K562 (cell line): ENCODE data around the gene MAGI2.

Source experiments
- BRCA1 ChIP-seq, 2 experiments: fragments of 450-650 bp in 1 of 2; sonication (generic) in 1 of 2; formaldehyde crosslinking in 1 of 2; IDR thresholded peaks; 2 replicates each; pipeline versions ENCODE4 v1.5.0 to v1.6.1; 2017 to 2020; ENCODE audit warnings: mild to moderate bottlenecking in 1 of 2, missing genetic modification reagents in 1 of 2
- BRD4 ChIP-seq: fragments of 200-600 bp; sonication (generic); IDR thresholded peaks from 2 replicates; pipeline ENCODE4 v1.6.1; 2017; ENCODE audit warnings: inconsistent platforms
- ETV6 ChIP-seq, 3 experiments: fragments of 150-350 bp in 1 of 3; sonication (generic) in 1 of 3; formaldehyde crosslinking in 1 of 3; IDR thresholded peaks; 2 replicates each; pipeline versions ENCODE4 v1.6.1 to v1.8.0; 2014 to 2022; ENCODE audit warnings: borderline replicate concordance in 2 of 3, low read depth in 2 of 3, antibody characterized with exemption in 1 of 3, low read length in 1 of 3, mild to moderate bottlenecking in 1 of 3, missing genetic modification reagents in 1 of 3
- EZH2 ChIP-seq: IDR thresholded peaks from 2 replicates; pipeline ENCODE4 v1.6.1; 2012; ENCODE audit warnings: low read depth, mild to moderate bottlenecking, inconsistent platforms, low read length, borderline replicate concordance
- POLR2A ChIP-seq: fragments of 450-650 bp; conservative IDR thresholded peaks from 2 replicates; pipeline ENCODE4 v1.6.1; 2016

DNA sequence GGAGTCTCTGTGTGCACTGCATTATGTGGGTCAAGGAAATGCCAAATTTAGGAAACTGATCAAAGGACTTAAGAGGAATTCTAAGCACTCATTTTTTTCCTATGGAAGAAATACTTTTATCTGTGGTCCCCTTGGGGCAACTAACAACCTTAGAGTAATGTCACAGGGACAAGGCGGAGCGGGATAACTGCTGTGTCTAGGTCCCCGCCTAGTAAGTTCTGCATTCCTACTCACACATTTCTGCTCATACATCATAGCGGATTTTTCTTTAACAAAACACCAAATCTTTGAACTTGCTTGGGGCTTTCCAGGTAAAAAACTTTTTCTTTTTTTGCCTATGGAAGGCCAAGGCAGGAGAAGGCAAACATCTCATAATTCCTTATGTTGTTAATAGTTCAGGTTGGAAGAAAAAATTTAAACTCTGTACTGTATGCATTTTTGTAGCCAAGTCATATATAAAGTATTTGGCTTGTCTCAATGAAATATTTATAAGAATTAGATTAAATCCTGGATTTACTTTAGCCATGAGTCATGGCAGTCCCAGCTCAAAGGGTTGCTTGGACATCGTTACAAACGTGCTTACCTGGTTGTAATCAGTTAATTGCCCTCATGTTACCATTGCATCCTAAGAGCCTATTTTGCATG, 1369.9 kb downstream of the MAGI2 start:
- TF ChIP-seq EZH2 (no peak), POLR2A (no peak), BRD4 (no peak), ETV6 (IDR thresholded peaks at IDR 0.05; ENCODE audit: borderline replicate concordance in 1 of 2, low read depth in 2 of 2, low read length in 1 of 2) (no peak), ETV6 (CRISPR knock-in tag; IDR thresholded peaks at IDR 0.05; ENCODE audit: borderline replicate concordance) (no peak), BRCA1 (IDR thresholded peaks at IDR 0.05) (no peak), BRCA1 (CRISPR knock-in tag; IDR thresholded peaks at IDR 0.05) (no peak)
